A549 (cell line): Measurements from ENCODE around the gene DOK7. TPM values are rescaled to one million over a fixed set of nuclear protein-coding genes. Genes with fewer than 3 reads are reported as not detected.

ENCODE experiments used
- ATAC-seq, 2 experiments: fragments of 200-7000 bp in 1 of 2; fragments of >200 bp in 1 of 2; cut with Nextera tagmentation in 1 of 2; cut with Tn5 transposase in 1 of 2; 3 replicates each; pipeline versions ENCODE4 v1.8.0 to v1.9.1; 2018 to 2020; ENCODE audit warnings: mild to moderate bottlenecking in 1 of 2, moderate library complexity in 1 of 2
- CTCF ChIA-PET: fragments of 300-600 bp; sonication (Branson Sonifier 250); formaldehyde crosslinking; extraction: SDS; loops from one replicate; lab custom pipeline; 2021; ENCODE audit warnings: antibody characterized with exemption, inconsistent platforms; lab: Yijun Ruan, JAX
- POLR2A ChIA-PET: fragments of 350-600 bp; formaldehyde crosslinking; extraction: SDS; loops from one replicate; lab custom pipeline; 2021; ENCODE audit warnings: antibody characterized with exemption, inconsistent platforms; lab: Yijun Ruan, JAX
- DNase-seq, 2 experiments: peaks; one replicate each; pipeline versions ENCODE4 v3.0.0 to v3.0.0-alpha.2; 2011 to 2016; ENCODE audit warnings: low read depth in 1 of 2, low spot score in 1 of 2
- FAIRE-seq: peaks from 2 replicates; lab custom pipeline; 2011; peaks lifted over from hg19 to GRCh38; lab: Jason Lieb, UNC
- H3K27ac ChIP-seq, 2 experiments: fragments of >200 bp; sonication (Bioruptor Twin); formaldehyde crosslinking; 3 replicates each; pipeline ENCODE4 v1.5.1; 2016 to 2017
- H3K4me1 ChIP-seq: fragments of >200 bp; sonication (Bioruptor Twin); formaldehyde crosslinking; 3 replicates; pipeline ENCODE4 v1.6.1; 2016
- H3K4me2 ChIP-seq: fragments of >200 bp; sonication (Bioruptor Twin); formaldehyde crosslinking; 3 replicates; pipeline ENCODE4 v1.6.1; 2016
- H3K4me3 ChIP-seq: fragments of >200 bp; sonication (Bioruptor Twin); formaldehyde crosslinking; 3 replicates; pipeline ENCODE4 v1.5.1; 2016
- H3K9me3 ChIP-seq: fragments of >200 bp; sonication (Bioruptor Twin); formaldehyde crosslinking; 3 replicates; pipeline ENCODE4 v1.6.1; 2016
- CBX2 ChIP-seq: fragments of 200-600 bp; sonication (generic); IDR thresholded peaks from 2 replicates; pipeline ENCODE4 v1.6.1; 2016; ENCODE audit warnings: low read depth, mild to moderate bottlenecking, borderline replicate concordance
- CEBPB ChIP-seq, 2 experiments: fragments of >200 bp in 1 of 2; sonication (Bioruptor Twin) in 1 of 2; formaldehyde crosslinking in 1 of 2; IDR thresholded peaks; 2 replicates each; pipeline ENCODE4 v1.6.1; 2012 to 2016
- CHD2 ChIP-seq: fragments of 150-350 bp; IDR thresholded peaks from 2 replicates; pipeline ENCODE4 v1.6.1; 2014; ENCODE audit warnings: low read length; ENCODE audit not compliant: partially characterized antibody
- E2F6 ChIP-seq: IDR thresholded peaks from 2 replicates; pipeline ENCODE4 v1.6.1; 2012; ENCODE audit warnings: low read depth, borderline replicate concordance
- EHF ChIP-seq: fragments of 250-450 bp; sonication (Bioruptor Pico); IDR thresholded peaks from 2 replicates; pipeline ENCODE4 v1.5.0; 2020; ENCODE audit warnings: mild to moderate bottlenecking
- EP300 ChIP-seq, 2 experiments: fragments of >200 bp; sonication (Bioruptor Twin); formaldehyde crosslinking; IDR thresholded peaks; 2 replicates in 1 of 2; 3 replicates in 1 of 2; pipeline ENCODE4 v1.6.1; 2016 to 2017
- GATA3 ChIP-seq: IDR thresholded peaks from 2 replicates; pipeline ENCODE4 v1.6.1; 2012; ENCODE audit warnings: borderline replicate concordance
- HDAC2 ChIP-seq: fragments of 200-600 bp; sonication (generic); IDR thresholded peaks from 2 replicates; pipeline ENCODE4 v1.6.1; 2016
- HOXA7 ChIP-seq: fragments of 250-450 bp; sonication (Bioruptor Pico); IDR thresholded peaks from 2 replicates; pipeline ENCODE4 v1.5.0; 2020; ENCODE audit warnings: mild to moderate bottlenecking, moderate library complexity
- HOXB5 ChIP-seq: fragments of 250-450 bp; sonication (Bioruptor Pico); IDR thresholded peaks from 2 replicates; pipeline ENCODE4 v1.5.0; 2020; ENCODE audit warnings: mild to moderate bottlenecking, moderate library complexity
- KDM5A ChIP-seq: fragments of 200-600 bp; sonication (generic); IDR thresholded peaks from 2 replicates; pipeline ENCODE4 v1.6.1; 2016; ENCODE audit warnings: antibody characterized with exemption, mild to moderate bottlenecking
- MAFK ChIP-seq: fragments of 450-650 bp; IDR thresholded peaks from 2 replicates; pipeline ENCODE4 v1.6.1; 2014; ENCODE audit not compliant: partially characterized antibody
- MAX ChIP-seq: IDR thresholded peaks from 2 replicates; pipeline ENCODE4 v1.6.1; 2012
- MAZ ChIP-seq: fragments of 150-350 bp; IDR thresholded peaks from 2 replicates; pipeline ENCODE4 v1.6.1; 2014; ENCODE audit warnings: antibody characterized with exemption, low read depth, low read length, borderline replicate concordance
- MYC ChIP-seq: IDR thresholded peaks from 2 replicates; pipeline ENCODE4 v1.6.1; 2012; ENCODE audit warnings: mild to moderate bottlenecking, inconsistent platforms, low read length, improper control_type of control experiment, borderline replicate concordance
- NFE2L2 ChIP-seq: fragments of 150-350 bp; conservative IDR thresholded peaks from 2 replicates; pipeline ENCODE4 v1.6.1; 2014; ENCODE audit warnings: low read length
- PHF8 ChIP-seq: fragments of 200-600 bp; sonication (generic); IDR thresholded peaks from 2 replicates; pipeline ENCODE4 v1.6.1; 2016; ENCODE audit warnings: low read depth, mild to moderate bottlenecking, antibody characterized with exemption, moderate library complexity, borderline replicate concordance
- POLR2A ChIP-seq: IDR thresholded peaks from 2 replicates; pipeline ENCODE4 v1.6.1; 2012; ENCODE audit warnings: mild to moderate bottlenecking, low read length
- POLR2AphosphoS2 ChIP-seq: conservative IDR thresholded peaks from 2 replicates; pipeline ENCODE4 v1.6.1; 2012; ENCODE audit warnings: low read length, improper control_type of control experiment, inconsistent platforms
- RFX5 ChIP-seq: fragments of 450-650 bp; IDR thresholded peaks from 2 replicates; pipeline ENCODE4 v1.7.1; 2014; ENCODE audit warnings: antibody characterized with exemption, mild to moderate bottlenecking, moderate library complexity
- TP53 ChIP-seq: fragments of 250-450 bp; sonication (Bioruptor Pico); IDR thresholded peaks from 2 replicates; pipeline ENCODE4 v1.5.0; 2021; ENCODE audit warnings: mild to moderate bottlenecking, moderate library complexity
- ZNF302 ChIP-seq: fragments of 250-450 bp; sonication (Bioruptor Pico); IDR thresholded peaks from 2 replicates; pipeline ENCODE4 v1.9.0; 2021; ENCODE audit warnings: inconsistent platforms, mild to moderate bottlenecking, moderate library complexity
- WGBS: methylation state at CpG from one replicate; pipeline ENCODE4 v1.1.6; 2017; ENCODE audit errors: missing lambda C conversion rate; 5-methylcytosine and 5-hydroxymethylcytosine counted together
- polyA plus RNA-seq, 4 experiments: library from polyadenylated mRNA; depleted of rRNA in 3 of 4; stranded (reverse); fragments of >200 nt; fragmentation: RNase III in 1 of 4; extraction: RNeasy Plus Mini Kit Qiagen cat#74134 plus additional on column Dnase treatment in 1 of 4; gene quantifications; 2 replicates in 3 of 4; 3 replicates in 1 of 4; pipeline ENCODE4 v1.2.3, GENCODE V29; 2011 to 2017
- TF ChIP-seq, protein P1 (sequence below): fragments of >200 bp; sonication (Bioruptor Twin); formaldehyde crosslinking; IDR thresholded peaks from 3 replicates; pipeline ENCODE4 v1.5.1; 2016
- TF ChIP-seq, protein P2 (sequence below): fragments of 150-350 bp; IDR thresholded peaks from 2 replicates; pipeline ENCODE4 v1.6.1; 2014; ENCODE audit warnings: low read depth, mild to moderate bottlenecking, low read length

The DOK7 gene
- polyA plus RNA-seq, 2 of the 4 experiments (the other 2 are of a cell fraction), result 0.17 to 0.21 TPM

DNA sequence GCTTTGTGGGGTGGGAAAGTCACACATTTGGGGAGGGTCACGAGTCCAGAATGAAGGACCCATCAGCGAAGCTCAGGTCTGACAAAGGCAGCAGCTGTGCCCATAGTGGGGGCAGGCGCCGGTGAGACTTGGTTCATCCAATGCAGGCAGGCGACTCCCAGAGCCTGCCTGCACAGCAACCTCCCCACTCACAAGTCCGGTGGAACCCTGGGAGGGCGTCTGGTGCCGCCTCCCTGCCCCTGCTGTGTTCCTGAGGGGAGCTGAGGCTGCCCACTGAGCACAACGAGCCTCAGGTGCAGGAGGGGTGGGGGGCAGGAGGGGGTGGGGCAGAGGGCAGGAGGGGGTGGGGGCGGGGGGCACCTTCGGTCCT lies 55.4 kb downstream of the DOK7 start:
- Histone ChIP-seq H3K4me1 (no peaks in the 10 kb centered on the region), H3K4me2 (no peak overlapping the region), H3K9me3 (no peaks in the 10 kb centered on the region), H3K4me3 (no peak overlapping the region), H3K27ac (no peak overlapping the region)
- ATAC-seq (no peak), DNase-seq (no peak), FAIRE-seq (no peak)
- no peak for TF ChIP-seq NFE2L2
- no peak for TF ChIP-seq HOXB5
- no peak for TF ChIP-seq GATA3
- TF ChIP-seq CBX2, result no peak
- no peak for TF ChIP-seq MAZ
- no peak for TF ChIP-seq HDAC2
- TF ChIP-seq, protein P1, sequence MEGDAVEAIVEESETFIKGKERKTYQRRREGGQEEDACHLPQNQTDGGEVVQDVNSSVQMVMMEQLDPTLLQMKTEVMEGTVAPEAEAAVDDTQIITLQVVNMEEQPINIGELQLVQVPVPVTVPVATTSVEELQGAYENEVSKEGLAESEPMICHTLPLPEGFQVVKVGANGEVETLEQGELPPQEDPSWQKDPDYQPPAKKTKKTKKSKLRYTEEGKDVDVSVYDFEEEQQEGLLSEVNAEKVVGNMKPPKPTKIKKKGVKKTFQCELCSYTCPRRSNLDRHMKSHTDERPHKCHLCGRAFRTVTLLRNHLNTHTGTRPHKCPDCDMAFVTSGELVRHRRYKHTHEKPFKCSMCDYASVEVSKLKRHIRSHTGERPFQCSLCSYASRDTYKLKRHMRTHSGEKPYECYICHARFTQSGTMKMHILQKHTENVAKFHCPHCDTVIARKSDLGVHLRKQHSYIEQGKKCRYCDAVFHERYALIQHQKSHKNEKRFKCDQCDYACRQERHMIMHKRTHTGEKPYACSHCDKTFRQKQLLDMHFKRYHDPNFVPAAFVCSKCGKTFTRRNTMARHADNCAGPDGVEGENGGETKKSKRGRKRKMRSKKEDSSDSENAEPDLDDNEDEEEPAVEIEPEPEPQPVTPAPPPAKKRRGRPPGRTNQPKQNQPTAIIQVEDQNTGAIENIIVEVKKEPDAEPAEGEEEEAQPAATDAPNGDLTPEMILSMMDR, result no peak
- TF ChIP-seq HOXA7, result no peak
- TF ChIP-seq POLR2A, result no peak
- TF ChIP-seq MYC, result no peak
- TF ChIP-seq ZNF302 (CRISPR knock-in tag), result no peak
- no peak for TF ChIP-seq CEBPB (IDR thresholded peaks at IDR 0.05)
- TF ChIP-seq KDM5A, result no peak
- TF ChIP-seq POLR2AphosphoS2, result no peak
- WGBS, result 95% methylated on average over 4 of the region's 11 CpGs
- CTCF ChIA-PET, result interaction anchor here (0.8 kb wide), 1 partner anchor 38 kb away, joined by 3 read pairs; no protein-coding TSS in a partner anchor
- POLR2A ChIA-PET, result no interaction called here

DNA sequence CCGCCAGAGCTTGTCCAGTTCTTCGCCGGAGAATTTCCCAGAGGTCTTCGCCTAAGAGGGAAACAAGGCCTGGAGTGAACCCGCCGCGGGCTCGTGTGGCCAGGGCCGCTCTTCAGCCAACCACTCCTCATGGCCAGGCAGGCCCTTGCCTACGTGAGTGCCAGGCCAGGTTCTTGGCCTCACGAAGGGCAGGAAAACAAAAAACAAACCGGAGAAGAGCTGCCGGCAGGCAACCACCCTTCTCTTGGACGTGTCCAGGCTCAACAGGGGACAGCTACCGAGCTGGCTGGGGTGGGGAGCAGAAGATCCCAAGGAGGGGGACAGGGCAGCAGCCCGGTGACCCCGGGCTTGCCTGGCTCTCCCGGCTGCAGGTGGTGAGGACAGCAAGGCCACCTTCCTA lies 55.8 kb downstream of the DOK7 start:
- ATAC-seq (no peak), DNase-seq (no peak)
- 94% methylated on average over 8 of the region's 18 CpGs for WGBS
- POLR2A ChIA-PET, result no interaction called here
- H3K4me2 ChIP-seq, result no peak overlapping the region
- H3K4me1 ChIP-seq, result no peaks in the 10 kb centered on the region
- no peak overlapping the region for H3K27ac ChIP-seq
- H3K4me3 ChIP-seq, result no peak overlapping the region
- TF ChIP-seq MAX, result no peak
- no peak for TF ChIP-seq RFX5
- no peak for TF ChIP-seq TP53 (CRISPR knock-in tag)
- no peak for TF ChIP-seq MAFK
- TF ChIP-seq POLR2A, result no peak
- TF ChIP-seq HDAC2, result no peak
- no peak for TF ChIP-seq POLR2AphosphoS2
- no peak for TF ChIP-seq EP300 (IDR thresholded peaks at IDR 0.05)
- no peak for TF ChIP-seq EHF (CRISPR knock-in tag)
- TF ChIP-seq, protein P2, sequence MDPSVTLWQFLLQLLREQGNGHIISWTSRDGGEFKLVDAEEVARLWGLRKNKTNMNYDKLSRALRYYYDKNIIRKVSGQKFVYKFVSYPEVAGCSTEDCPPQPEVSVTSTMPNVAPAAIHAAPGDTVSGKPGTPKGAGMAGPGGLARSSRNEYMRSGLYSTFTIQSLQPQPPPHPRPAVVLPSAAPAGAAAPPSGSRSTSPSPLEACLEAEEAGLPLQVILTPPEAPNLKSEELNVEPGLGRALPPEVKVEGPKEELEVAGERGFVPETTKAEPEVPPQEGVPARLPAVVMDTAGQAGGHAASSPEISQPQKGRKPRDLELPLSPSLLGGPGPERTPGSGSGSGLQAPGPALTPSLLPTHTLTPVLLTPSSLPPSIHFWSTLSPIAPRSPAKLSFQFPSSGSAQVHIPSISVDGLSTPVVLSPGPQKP, result no peak
- no peak for TF ChIP-seq MAZ
- no peak for TF ChIP-seq CHD2
- TF ChIP-seq PHF8, result no peak
- TF ChIP-seq E2F6, result no peak
- TF ChIP-seq, all 56 proteins: peak for 0
- CTCF ChIA-PET, result interaction anchor here (0.8 kb wide), 1 partner anchor 38 kb away, joined by 3 read pairs; no protein-coding TSS in a partner anchor
- H3K9me3 ChIP-seq, result no peaks in the 10 kb centered on the region
- FAIRE-seq, result no peak
